GM23248 (cell line): ENCODE results near the gene MFSD2A.

Experiments
- EZH2 ChIP-seq: fragments of 200-600 bp; sonication (generic); IDR thresholded peaks from 2 replicates; pipeline ENCODE4 v1.6.1; 2018; ENCODE audit warnings: antibody characterized with exemption, mild to moderate bottlenecking; ENCODE audit not compliant: insufficient read depth, poor library complexity, severe bottlenecking
- EZH2phosphoT487 ChIP-seq: fragments of 200-600 bp; sonication (generic); IDR thresholded peaks from 2 replicates; pipeline ENCODE4 v1.6.1; 2018; ENCODE audit warnings: antibody characterized with exemption, moderate library complexity, mild to moderate bottlenecking, low read depth; ENCODE audit not compliant: insufficient read depth

- TF ChIP-seq EZH2phosphoT487 (no peak), EZH2 (no peak)
These were observed 32.7 kb upstream of the MFSD2A start for GRCh38 chr1:39922251-39922688.
